ENCODE data around the gene EYS. TPM values are rescaled to one million over a fixed set of nuclear protein-coding genes. Genes with fewer than 3 reads are reported as not detected.

The EYS gene
- total RNA-seq, 1 experiment from 2014 or later: not detected

DNA sequence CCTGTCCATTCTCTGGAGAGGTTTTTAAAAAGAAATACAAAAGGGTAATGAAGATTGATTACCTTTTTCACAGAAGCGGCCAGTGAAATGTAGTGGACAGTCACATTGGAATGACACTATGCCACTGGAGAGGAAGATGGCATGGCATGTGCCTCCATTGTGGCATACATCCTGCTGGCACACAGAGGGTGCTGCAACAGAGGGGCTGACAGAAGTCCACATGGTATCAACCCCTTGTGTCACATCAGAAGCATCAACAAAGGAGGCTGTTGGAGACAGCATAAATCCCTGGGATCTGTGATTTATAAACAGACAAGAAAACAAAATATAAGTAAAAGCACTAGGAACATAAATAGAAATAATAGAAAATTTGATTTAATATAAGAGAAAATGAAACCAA is 1476.5 kb downstream of the EYS start:
- Histone ChIP-seq H4K8ac (replicated peaks; ENCODE audit: insufficient read length, low read depth, low read length) (no peak overlapping the region), H3K4me1 (ENCODE audit: insufficient read depth, low read length) (no peaks in the 10 kb centered on the region), H4K91ac (ENCODE audit: insufficient read length, low read depth, low read length) (no peak overlapping the region), H3T11ph (ENCODE audit: low read length) (no peak overlapping the region), H2BK5ac (ENCODE audit: insufficient read length, low read length) (no peak overlapping the region), H2BK20ac (ENCODE audit: low read depth, low read length, poor library complexity, severe bottlenecking) (no peak overlapping the region), H3K56ac (ENCODE audit: insufficient read length, low read depth, low read length) (no peak overlapping the region), H2BK120ac (ENCODE audit: low read depth, low read length, poor library complexity, severe bottlenecking) (no peak overlapping the region), H3K18ac (ENCODE audit: insufficient read length, low read depth, low read length) (no peak overlapping the region), H3K14ac (ENCODE audit: insufficient read depth, low read length) (no peak overlapping the region), H2AFZ (ENCODE audit: low read length) (no peak overlapping the region), H3K9me3 (ENCODE audit: control insufficient read depth, low read depth, low read length) (no peaks in the 10 kb centered on the region), H3K23ac (ENCODE audit: insufficient read length, low read depth, low read length) (no peak overlapping the region), H3K9ac (ENCODE audit: extremely low read depth, insufficient read length, low read length) (no peak overlapping the region), H2BK12ac (ENCODE audit: insufficient read length, low read depth, low read length) (no peak overlapping the region), H2BK15ac (ENCODE audit: low read depth, low read length) (no peak overlapping the region), H3K4me2 (ENCODE audit: insufficient read depth, insufficient read length, low read length) (no peak overlapping the region), H3K79me1 (ENCODE audit: insufficient read depth, low read depth, low read length, poor library complexity, severe bottlenecking) (no peaks in the 10 kb centered on the region), H4K20me1 (ENCODE audit: control insufficient read depth, insufficient read depth, insufficient read length) (no peaks in the 10 kb centered on the region), H3K27me3 (ENCODE audit: insufficient read depth, low read length) (no peaks in the 10 kb centered on the region), H4K5ac (ENCODE audit: insufficient read length, low read depth, low read length) (no peak overlapping the region), H3K27ac (ENCODE audit: insufficient read length, low read depth, low read length) (no peak overlapping the region), H3K79me2 (ENCODE audit: insufficient read depth, low read length) (no peaks in the 10 kb centered on the region), H2AK5ac (ENCODE audit: insufficient read length, low read length) (no peak overlapping the region), H3K23me2 (ENCODE audit: insufficient read length, low read depth, low read length, poor library complexity, severe bottlenecking) (no peaks in the 10 kb centered on the region), H3K4ac (ENCODE audit: low read depth, low read length) (no peak overlapping the region)
- Mint-ChIP-seq H3K27ac (no peak overlapping the region), H3K27me3 (ENCODE audit: low read depth) (no peaks in the 10 kb centered on the region), H3K4me1 (no peaks in the 10 kb centered on the region), H3K36me3 (ENCODE audit: insufficient read depth in 1 of 3, low read depth in 3 of 3) (no peaks in the 10 kb centered on the region), H3K9me3 (no peaks in the 10 kb centered on the region), H3K4me3 (no peak overlapping the region)
- TF ChIP-seq, protein P1, sequence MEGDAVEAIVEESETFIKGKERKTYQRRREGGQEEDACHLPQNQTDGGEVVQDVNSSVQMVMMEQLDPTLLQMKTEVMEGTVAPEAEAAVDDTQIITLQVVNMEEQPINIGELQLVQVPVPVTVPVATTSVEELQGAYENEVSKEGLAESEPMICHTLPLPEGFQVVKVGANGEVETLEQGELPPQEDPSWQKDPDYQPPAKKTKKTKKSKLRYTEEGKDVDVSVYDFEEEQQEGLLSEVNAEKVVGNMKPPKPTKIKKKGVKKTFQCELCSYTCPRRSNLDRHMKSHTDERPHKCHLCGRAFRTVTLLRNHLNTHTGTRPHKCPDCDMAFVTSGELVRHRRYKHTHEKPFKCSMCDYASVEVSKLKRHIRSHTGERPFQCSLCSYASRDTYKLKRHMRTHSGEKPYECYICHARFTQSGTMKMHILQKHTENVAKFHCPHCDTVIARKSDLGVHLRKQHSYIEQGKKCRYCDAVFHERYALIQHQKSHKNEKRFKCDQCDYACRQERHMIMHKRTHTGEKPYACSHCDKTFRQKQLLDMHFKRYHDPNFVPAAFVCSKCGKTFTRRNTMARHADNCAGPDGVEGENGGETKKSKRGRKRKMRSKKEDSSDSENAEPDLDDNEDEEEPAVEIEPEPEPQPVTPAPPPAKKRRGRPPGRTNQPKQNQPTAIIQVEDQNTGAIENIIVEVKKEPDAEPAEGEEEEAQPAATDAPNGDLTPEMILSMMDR (conservative IDR thresholded peaks at IDR 0.05): no peak
- DNase-seq: no peak
- no CpG with 5 or more reads among the region's 1 CpG for WGBS (ENCODE audit: extremely low coverage, insufficient read length, low lambda C conversion rate)
